ENCODE data around the gene KCNH4. TPM values are rescaled to one million over a fixed set of nuclear protein-coding genes. Genes with fewer than 3 reads are reported as not detected.
"Not testable (repeated sequence)": the region's sequence is repeated elsewhere in the genome, so short reads cannot be mapped to it uniquely, and the experiment has no call there.

Gene KCNH4
- polyA plus RNA-seq, 4 donors, result 0.04 to 0.06 (median 0.04) TPM

GRCh38 chr17:42197564-42198156 is 16.7 kb upstream of the KCNH4 start:
- no peak for DNase-seq (ENCODE audit: low read depth in 4 of 4, low spot score in 3 of 4)

GRCh38 chr17:42193969-42194899 is 13.3 kb upstream of the KCNH4 start, which contains the start of gene GHDC:
TSS of gene GHDC (minus strand) at chr17:42194494. CDS start at chr17:42193581, 913 bp downstream.
- DNase-seq (ENCODE audit: low read depth in 4 of 4, low spot score in 3 of 4), result peak; percentile 65 to 76 (median 75)

GRCh38 chr17:42193216-42193968 is 12.4 kb upstream of the KCNH4 start:
- no peak for DNase-seq (ENCODE audit: low read depth in 4 of 4, low spot score in 3 of 4)

GRCh38 chr17:42192189-42193126 is 11.5 kb upstream of the KCNH4 start:
- no peak for DNase-seq (ENCODE audit: low read depth in 4 of 4, low spot score in 3 of 4)

GRCh38 chr17:42191275-42191608 is 10.3 kb upstream of the KCNH4 start:
- no peak for DNase-seq (ENCODE audit: low read depth in 4 of 4, low spot score in 3 of 4)

- DNase-seq (ENCODE audit: low read depth in 4 of 4, low spot score in 3 of 4), result no peak
Observed at GRCh38 chr17:42190491-42191274, 9.7 kb upstream of the KCNH4 start.

GRCh38 chr17:42189651-42189965 is 8.7 kb upstream of the KCNH4 start:
- DNase-seq (ENCODE audit: low read depth in 4 of 4, low spot score in 3 of 4), result no peak

GRCh38 chr17:42188749-42189650 is 8.1 kb upstream of the KCNH4 start:
- DNase-seq (ENCODE audit: low read depth in 4 of 4, low spot score in 3 of 4), result no peak

- DNase-seq (ENCODE audit: low read depth in 4 of 4, low spot score in 3 of 4), result no peak
Observed at GRCh38 chr17:42187833-42188232, 6.9 kb upstream of the KCNH4 start.

GRCh38 chr17:42186191-42186590 is 5.2 kb upstream of the KCNH4 start:
- DNase-seq (ENCODE audit: low read depth in 4 of 4, low spot score in 3 of 4), result not testable (repeated sequence)

- no peak for DNase-seq (ENCODE audit: low read depth in 4 of 4, low spot score in 3 of 4)
Observed at GRCh38 chr17:42185621-42185930, 4.6 kb upstream of the KCNH4 start.

- DNase-seq (ENCODE audit: low read depth in 4 of 4, low spot score in 3 of 4), result no peak
Observed at GRCh38 chr17:42184713-42185620, 4.0 kb upstream of the KCNH4 start, which contains the start of gene HCRT. TSS of gene HCRT (minus strand) at chr17:42185452. CDS start at chr17:42185365, 87 bp downstream.

GRCh38 chr17:42183741-42184711 is 3.1 kb upstream of the KCNH4 start:
- peak; percentile 31 to 54 (median 46) for DNase-seq (ENCODE audit: low read depth in 4 of 4, low spot score in 3 of 4)

- no peak for DNase-seq (ENCODE audit: low read depth in 4 of 4, low spot score in 3 of 4)
Observed at GRCh38 chr17:42182927-42183734, 2.2 kb upstream of the KCNH4 start.

- DNase-seq (ENCODE audit: low read depth in 4 of 4, low spot score in 3 of 4), result no peak
Observed at GRCh38 chr17:42181851-42182207, 887 bp upstream of the KCNH4 start.
